NCI-H1417 treated with DMSO at 0.1 percent for 48 hours (cell line): ENCODE results near the gene PLEKHH3.

Experiments
- DNase-seq: peaks from one replicate; lab custom pipeline; 2025; lab: John Stamatoyannopoulos, UW

Gene PLEKHH3

DNA sequence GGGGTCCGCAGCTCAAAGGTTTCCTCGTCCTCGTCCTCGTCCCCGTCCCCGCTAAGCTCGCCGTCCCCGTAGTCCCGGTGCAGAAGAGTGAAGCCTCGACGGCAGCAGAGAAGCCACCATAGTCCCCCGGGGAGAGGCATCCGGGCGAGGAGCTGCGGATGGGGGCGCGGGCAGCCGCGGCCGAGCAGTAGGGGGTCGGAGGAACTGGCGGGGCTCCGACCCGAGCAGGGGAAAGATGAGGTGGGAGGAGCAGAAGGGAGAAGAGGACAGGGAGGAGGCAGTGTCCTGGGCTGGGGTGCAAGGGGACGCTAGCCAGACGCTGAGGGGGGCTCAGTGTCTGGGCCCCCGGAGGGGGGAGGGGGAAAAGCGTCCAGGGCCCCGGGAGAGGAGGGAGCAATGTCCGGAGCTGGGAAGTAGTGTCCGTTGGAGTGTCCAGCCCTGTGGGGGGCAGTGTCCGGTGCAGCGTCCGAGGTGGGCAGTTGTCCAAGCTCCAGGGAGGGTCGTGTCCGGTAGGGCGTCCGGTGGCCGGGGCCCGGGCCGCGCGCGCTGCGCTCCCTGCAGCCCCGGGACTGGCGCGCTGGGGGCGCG lies at the start of gene PLEKHH3:
PLEKHH3 (minus strand) TSS at position 571 of the 588 bp plus-strand sequence; CDS start at position 140, 431 bp downstream.
- peak; percentile 20 for DNase-seq

DNA sequence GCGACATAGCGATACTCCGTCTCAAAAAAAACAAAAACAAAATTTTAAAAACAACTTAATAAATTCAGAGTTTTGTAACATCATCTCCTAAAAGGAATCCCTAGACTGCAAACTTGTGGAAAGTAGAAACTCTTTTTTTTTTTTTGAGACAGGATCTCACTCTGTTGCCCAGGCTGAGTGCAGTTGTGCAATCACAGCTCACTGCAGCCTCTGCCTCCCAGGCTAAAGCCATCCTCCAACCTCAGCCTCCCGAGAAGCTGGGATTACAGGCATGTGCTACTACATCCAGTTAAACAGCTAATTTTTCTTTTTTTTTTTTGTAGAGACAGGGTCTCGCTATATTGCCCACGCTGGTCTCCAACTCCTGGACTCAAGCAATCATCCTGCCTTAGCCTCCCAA lies 48.3 kb upstream of the PLEKHH3 start:
- DNase-seq: no peak

DNA sequence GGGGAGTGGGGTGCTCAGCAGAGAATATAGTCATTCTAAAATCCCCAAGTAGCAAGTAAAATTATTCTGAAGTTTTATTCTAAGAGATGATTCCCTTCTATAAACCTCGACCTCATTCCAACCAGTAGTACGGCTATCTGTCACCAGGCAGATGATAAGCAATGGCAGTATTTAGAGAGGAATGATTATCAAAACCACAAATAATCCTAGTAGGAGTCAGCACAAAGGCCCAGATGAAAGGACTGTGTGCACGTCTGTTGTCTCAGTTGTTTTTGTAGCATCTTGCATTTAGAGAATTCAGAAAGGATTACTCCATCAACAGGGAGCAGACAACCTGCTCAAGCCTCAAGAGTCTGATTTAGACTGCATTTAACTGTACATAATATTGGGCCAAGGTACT lies 46.8 kb upstream of the PLEKHH3 start:
- no peak for DNase-seq

- peak; percentile 1 for DNase-seq
Observed at GRCh38 chr17:42720996-42721583, 44.3 kb upstream of the PLEKHH3 start.

DNA sequence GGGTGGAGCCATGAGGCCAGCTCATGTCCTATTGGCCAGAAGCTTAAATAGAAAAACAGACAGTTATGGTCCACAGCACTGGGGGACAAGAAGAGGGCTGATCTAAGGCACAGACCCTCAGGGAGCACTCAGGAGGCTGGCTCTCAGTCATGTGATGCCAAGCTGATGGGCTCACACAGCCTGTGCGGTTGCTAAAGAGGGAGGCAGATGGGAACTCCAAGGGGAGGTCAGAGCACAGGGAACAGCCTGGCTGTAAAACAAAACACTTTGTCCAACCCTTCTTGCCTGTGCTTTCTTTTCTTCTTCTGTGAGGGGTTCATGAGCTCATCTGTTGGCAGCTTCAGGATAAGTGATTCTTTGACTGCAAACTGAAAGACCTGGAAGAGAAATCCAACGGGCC lies 32.8 kb upstream of the PLEKHH3 start:
- DNase-seq: no peak

- no peak for DNase-seq
Observed at GRCh38 chr17:42708588-42708987, 31.8 kb upstream of the PLEKHH3 start.

GRCh38 chr17:42706732-42707131 lies 29.9 kb upstream of the PLEKHH3 start:
- no peak for DNase-seq

GRCh38 chr17:42704837-42705494 lies 28.2 kb upstream of the PLEKHH3 start:
- DNase-seq: no peak

DNA sequence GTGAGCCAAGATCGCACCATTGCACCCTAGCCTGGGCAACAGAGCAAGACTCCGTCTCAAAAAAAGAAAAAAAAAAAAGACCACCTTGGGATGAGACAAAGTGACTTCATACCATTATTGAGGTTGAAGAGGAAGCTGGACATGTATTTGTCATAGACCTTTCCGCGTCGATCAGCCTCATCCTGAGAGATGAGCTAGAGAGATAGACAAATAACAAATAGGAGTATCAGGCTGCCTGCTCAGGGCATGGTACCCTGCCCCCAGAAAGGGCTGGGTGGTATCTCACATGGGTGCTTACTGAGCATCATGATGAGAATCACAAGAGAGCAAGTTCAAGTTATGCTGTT lies 27.7 kb upstream of the PLEKHH3 start:
- DNase-seq: no peak

DNA sequence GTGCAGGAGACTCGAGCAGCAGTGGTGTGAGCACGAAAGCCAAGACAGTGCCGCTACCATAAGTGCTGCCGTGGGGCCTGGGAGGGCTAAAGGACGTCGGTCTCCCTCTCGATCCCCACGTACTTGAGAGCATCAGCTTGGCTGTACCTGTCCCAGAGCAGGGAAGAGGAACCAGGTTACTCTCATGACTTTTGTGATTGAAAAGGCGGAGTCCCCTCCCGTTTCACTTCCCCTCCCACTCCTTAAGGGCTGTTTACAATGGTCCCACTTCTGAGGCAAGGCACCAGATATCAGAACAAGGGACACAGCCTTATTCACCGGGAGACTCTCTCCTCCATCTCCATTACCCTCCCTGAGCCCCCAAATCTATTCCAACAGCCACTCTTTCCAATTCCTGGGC lies 25.7 kb upstream of the PLEKHH3 start:
- DNase-seq: no peak

GRCh38 chr17:42700586-42701289 lies 23.9 kb upstream of the PLEKHH3 start:
- DNase-seq: no peak

DNA sequence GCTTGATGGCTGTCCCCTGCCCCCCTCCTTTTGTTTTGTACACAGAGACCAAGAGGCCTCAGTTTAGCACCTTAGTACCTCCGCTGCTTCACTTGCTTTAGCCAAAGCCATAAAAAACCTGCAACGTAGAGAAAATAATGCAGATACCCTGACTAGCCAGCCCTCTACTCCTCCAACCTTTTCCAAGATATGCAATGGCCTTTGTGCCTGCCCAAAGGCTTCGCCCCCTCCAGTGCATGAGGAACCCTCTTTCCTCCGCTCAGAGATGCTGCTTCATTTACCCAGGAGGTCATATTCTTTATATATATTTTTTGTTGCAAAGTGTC lies 22.6 kb upstream of the PLEKHH3 start:
- no peak for DNase-seq

DNA sequence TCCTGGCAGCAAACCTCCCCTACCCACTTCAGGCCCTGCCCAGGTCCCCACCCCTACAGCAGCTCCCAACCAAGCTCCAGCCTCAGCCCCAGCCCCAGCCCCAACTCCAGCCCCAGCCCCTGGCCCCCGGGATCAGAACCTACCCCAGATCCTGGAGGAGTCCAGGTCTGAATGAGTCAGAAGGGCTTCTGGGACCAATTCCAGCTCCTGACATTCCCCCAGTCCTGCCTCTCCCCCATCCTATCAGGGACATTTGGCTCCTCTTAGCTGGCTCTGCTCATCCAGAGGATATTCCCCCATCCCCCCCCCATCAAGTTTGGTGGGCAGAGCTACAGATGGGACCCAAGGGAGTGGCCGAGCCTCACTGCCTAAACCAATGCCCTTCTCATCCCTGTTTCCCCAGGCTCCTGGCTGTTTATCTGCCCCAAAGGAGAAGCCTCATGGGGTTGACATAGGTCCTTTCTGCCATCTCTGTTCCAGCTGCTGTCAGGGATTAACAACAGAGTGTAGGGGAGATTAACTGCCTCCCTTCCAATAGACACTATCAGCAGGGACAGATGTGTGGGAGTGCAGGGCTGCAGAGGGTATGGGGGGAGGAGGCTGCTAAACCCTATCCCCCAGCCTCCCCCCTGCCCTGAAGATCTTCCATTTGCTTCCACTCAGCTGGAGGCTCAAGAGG lies 22.1 kb upstream of the PLEKHH3 start:
- no peak for DNase-seq

- no peak for DNase-seq
Observed at GRCh38 chr17:42697108-42697811, 20.5 kb upstream of the PLEKHH3 start.

DNA sequence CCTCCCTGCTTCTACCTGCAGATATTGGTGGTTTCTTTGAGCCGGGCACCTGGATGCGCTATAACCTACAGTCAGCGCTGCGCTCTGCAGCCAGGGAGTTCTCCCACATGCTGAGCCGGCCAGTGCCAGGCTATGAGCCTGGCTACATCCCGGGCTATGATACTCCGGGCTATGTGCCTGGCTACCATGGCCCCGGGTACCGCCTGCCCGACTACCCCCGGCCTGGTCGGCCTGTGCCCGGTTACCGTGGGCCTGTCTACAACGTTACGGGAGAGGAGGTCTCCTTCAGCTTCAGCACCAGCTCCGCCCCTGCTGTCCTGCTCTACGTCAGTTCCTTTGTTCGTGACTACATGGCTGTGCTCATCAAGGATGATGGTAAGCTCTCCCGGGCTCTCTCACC lies 18.7 kb upstream of the PLEKHH3 start:
- no peak for DNase-seq

DNA sequence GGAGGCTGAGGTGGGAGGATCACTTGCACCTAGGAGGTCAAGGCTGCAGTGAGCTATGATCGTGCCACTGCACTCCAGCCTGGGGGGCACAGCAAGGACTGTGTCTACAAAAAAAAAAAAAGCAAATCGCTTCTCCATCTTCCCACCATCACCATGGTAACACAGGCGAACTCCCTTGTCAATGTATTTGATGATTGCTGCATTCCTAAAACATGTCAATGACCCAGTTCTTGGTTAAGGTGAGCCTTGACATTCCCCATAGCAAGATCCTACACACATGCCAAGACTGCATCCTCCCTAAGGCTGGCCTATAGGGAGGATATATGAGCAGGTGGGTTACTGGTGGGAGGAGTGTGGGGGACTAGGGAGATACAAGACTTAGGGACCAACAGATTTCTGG lies 17.7 kb upstream of the PLEKHH3 start:
- DNase-seq: no peak

- no peak for DNase-seq
Observed at GRCh38 chr17:42692489-42692888, 15.7 kb upstream of the PLEKHH3 start.

GRCh38 chr17:42691021-42691545 lies 14.3 kb upstream of the PLEKHH3 start:
- no peak for DNase-seq

DNA sequence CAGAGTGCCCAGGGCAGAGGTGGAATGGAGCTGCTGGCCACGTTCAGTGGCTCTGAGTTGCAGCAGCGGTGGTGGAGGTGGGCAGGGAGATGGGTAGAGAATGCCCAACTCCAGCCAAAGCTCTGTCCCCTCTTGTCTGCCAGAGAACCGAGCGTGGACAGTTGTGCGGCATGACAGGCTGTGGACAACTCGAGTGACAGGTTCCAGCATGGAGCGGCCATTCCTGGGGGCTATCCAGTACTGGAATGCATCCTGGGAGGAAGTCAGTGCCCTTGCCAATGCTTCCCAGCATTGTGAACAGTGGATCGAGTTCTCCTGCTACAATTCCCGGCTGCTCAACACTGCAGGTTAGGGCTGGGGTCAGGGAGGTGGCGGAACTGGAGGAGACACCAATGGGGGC lies 13.8 kb upstream of the PLEKHH3 start:
- no peak for DNase-seq

DNA sequence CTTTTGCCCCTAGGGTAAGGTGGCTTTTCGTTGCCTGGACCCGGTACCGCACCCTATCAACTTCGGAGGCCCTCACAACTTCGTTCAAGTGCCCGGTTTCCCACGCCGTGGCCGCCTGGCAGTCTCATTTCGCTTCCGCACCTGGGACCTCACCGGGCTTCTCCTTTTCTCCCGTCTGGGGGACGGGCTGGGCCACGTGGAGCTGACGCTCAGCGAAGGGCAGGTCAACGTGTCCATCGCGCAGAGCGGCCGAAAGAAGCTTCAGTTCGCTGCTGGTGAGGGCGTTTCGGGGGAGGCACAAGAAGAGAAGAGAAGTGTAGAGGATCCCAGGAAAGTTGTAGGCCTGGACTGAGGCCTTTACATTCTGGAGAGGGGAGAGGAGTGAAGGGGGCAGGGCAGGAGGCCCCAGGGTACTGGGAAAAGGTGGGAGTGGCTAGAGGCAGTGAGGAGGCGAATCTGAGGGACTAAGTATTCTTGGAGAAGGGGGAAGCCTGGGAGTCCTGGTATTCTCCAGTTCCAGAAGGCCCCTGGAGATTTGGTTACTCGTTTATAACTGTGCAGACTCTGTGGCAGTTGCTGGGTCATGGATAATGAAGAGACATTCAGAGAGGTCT lies 11.0 kb upstream of the PLEKHH3 start:
- no peak for DNase-seq

GRCh38 chr17:42686520-42687128 lies 9.8 kb upstream of the PLEKHH3 start:
- DNase-seq: no peak
